Fibroblast of villous mesenchyme (primary cell): ENCODE data around the gene TVP23A. TPM values are rescaled to one million over a fixed set of nuclear protein-coding genes. Genes with fewer than 3 reads are reported as not detected.
A peak's percentile ranks its signal among the peaks of the same experiment; 100 is the strongest.

ENCODE experiments used
- DNase-seq: peaks from one replicate; pipeline ENCODE4 v3.0.0-alpha.2; 2010; ENCODE audit warnings: low read depth
- H3K4me3 ChIP-seq: 2 replicates; pipeline ENCODE4 v1.5.1; 2011; ENCODE audit warnings: low read depth, mild to moderate bottlenecking, low read length
- CTCF ChIP-seq: IDR thresholded peaks from 2 replicates; pipeline ENCODE4 v1.5.1; 2012; ENCODE audit warnings: low read depth, mild to moderate bottlenecking, low read length; ENCODE audit not compliant: insufficient read depth
- total RNA-seq: library from RNA; depleted of rRNA; stranded (reverse); fragments of >200 nt; gene quantifications from 2 replicates; pipeline ENCODE4 v1.2.3, GENCODE V29; 2012

The TVP23A gene
- total RNA-seq, 1 donor = not detected

GRCh38 chr16:10761373-10761772 is 57.2 kb downstream of the TVP23A start:
- no peak overlapping the region for H3K4me3 ChIP-seq
- TF ChIP-seq CTCF = no peak
- DNase-seq = no peak

GRCh38 chr16:10760858-10761257 is 57.7 kb downstream of the TVP23A start:
- no peak for DNase-seq
- TF ChIP-seq CTCF = no peak
- H3K4me3 ChIP-seq = no peak overlapping the region

- DNase-seq = no peak
- TF ChIP-seq CTCF = no peak
- no peak overlapping the region for H3K4me3 ChIP-seq
Measured at GRCh38 chr16:10756574-10756973, 62.0 kb downstream of the TVP23A start.

- TF ChIP-seq CTCF = no peak
- DNase-seq = peak; percentile 30
- no peak overlapping the region for H3K4me3 ChIP-seq
Measured at GRCh38 chr16:10754941-10755340, 63.7 kb downstream of the TVP23A start.

- H3K4me3 ChIP-seq = no peak overlapping the region
- no peak for TF ChIP-seq CTCF
- DNase-seq = no peak
Measured at GRCh38 chr16:10753670-10754069, 64.9 kb downstream of the TVP23A start.

- H3K4me3 ChIP-seq = no peak overlapping the region
- no peak for TF ChIP-seq CTCF
- no peak for DNase-seq
Measured at GRCh38 chr16:10752843-10753523, 65.6 kb downstream of the TVP23A start.

GRCh38 chr16:10751291-10751697 is 67.3 kb downstream of the TVP23A start:
- no peak for TF ChIP-seq CTCF
- DNase-seq = no peak
- H3K4me3 ChIP-seq = no peak overlapping the region
